ENCODE results near the gene NRBP1. TPM values are rescaled to one million over a fixed set of nuclear protein-coding genes. Genes with fewer than 3 reads are reported as not detected.

Gene NRBP1
- total and polyA plus RNA-seq, 2 of the 8 experiments (the other 6 are each of a cell fraction or from before 2014, with no cell fraction given), result 115 to 145 TPM

DNA sequence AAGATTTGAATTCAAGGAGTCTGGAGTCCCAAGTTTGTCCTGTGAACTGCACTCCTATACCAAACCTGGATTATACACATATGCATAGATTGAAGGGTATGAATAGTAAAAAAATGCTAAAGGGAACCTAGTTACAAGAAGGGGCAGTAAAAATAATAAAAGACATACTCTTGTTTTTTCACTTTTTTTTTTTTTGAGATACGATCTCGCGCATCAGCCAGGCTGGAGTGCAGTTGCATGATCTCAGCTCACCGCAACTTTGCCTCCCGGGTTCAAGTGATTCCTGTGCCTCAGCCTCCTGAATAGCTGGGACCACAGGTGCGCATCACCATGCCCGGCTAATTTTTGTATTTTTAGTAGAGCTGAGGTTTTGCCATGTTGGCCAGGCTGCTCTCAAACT is 36.0 kb downstream of the NRBP1 start:
- 93% methylated on average over 7 of the region's 7 CpGs; no CpG with 5 or more reads in 1 of the 2 experiments for WGBS, 2 experiments (ENCODE audit: extremely low coverage in 1 of 2, insufficient coverage in 1 of 2, insufficient read length in 1 of 2, insufficient replicate concordance in 2 of 2, low coverage in 1 of 2, low lambda C conversion rate in 2 of 2, missing lambda C conversion rate in 1 of 2)
- POLR2A ChIA-PET (ENCODE audit: partially characterized antibody), result no interaction called here
- Histone ChIP-seq H2AFZ (ENCODE audit: low read length) (no peak overlapping the region), H3K4me2 (ENCODE audit: insufficient read depth in 1 of 2, low read depth in 2 of 2, low read length in 2 of 2) (no peak overlapping the region), H3K23ac (ENCODE audit: insufficient read length) (no peak overlapping the region), H2AK5ac (ENCODE audit: low read depth, low read length) (no peak overlapping the region), H4K5ac (ENCODE audit: insufficient read length, low read depth, low read length) (no peak overlapping the region), H4K20me1 (replicated peaks in 1 of 2; ENCODE audit: control insufficient read depth in 1 of 2, insufficient read depth in 2 of 2, low read length in 2 of 2) (no peaks in the 10 kb centered on the region), H4K8ac (ENCODE audit: extremely low read depth, insufficient read depth, low read length) (no peak overlapping the region), H4K91ac (replicated peaks; ENCODE audit: insufficient read length, low read length) (no peak overlapping the region), H3K79me1 (ENCODE audit: low read depth, low read length) (no peaks in the 10 kb centered on the region; the same call in 1 of the 2 replicates), H3K56ac (replicated peaks; ENCODE audit: insufficient read length, low read depth, low read length) (no peak overlapping the region), H2BK20ac (ENCODE audit: low read length) (no peak overlapping the region), H3K79me2 (ENCODE audit: control insufficient read depth in 1 of 2, insufficient read depth in 2 of 2, low read length in 2 of 2) (no peaks in the 10 kb centered on the region), H3K23me2 (ENCODE audit: low read depth, low read length) (no peaks in the 10 kb centered on the region), H3K14ac (ENCODE audit: insufficient read length) (no peak overlapping the region), H3K36me3 (ENCODE audit: control insufficient read depth in 2 of 4, insufficient read depth in 4 of 4, low read length in 3 of 4) (no peaks in the 10 kb centered on the region), H3K9me3 (ENCODE audit: insufficient read depth in 2 of 2, low read depth in 1 of 2, low read length in 1 of 2) (no peaks in the 10 kb centered on the region), H3K4me1 (replicated peaks in 1 of 4; ENCODE audit: control insufficient read depth in 3 of 4, insufficient read depth in 4 of 4, low read length in 3 of 4) (peaks cover 0 to 4% (median 1%) of the 10 kb centered on the region in 4 experiments; a peak in 1 of 7 replicates), H2BK5ac (ENCODE audit: low read depth, low read length) (no peak overlapping the region), H3K4ac (replicated peaks; ENCODE audit: insufficient read length, low read depth, low read length) (no peak overlapping the region), H3K9ac (replicated peaks in 1 of 4; ENCODE audit: extremely low read depth in 1 of 4, low read depth in 3 of 4, low read length in 3 of 4) (no peak overlapping the region), H3K27me3 (replicated peaks in 1 of 4; ENCODE audit: control insufficient read depth in 3 of 4, extremely low read depth in 1 of 4, insufficient read depth in 3 of 4, low read length in 3 of 4) (no peaks in the 10 kb centered on the region), H2BK12ac (ENCODE audit: low read depth, low read length) (no peak overlapping the region), H3K27ac (ENCODE audit: low read depth, low read length) (no peak overlapping the region), H3K4me3 (ENCODE audit: extremely low read depth in 1 of 4, insufficient read depth in 2 of 4, low read depth in 3 of 4, low read length in 4 of 4) (no peak overlapping the region), H2BK120ac (replicated peaks; ENCODE audit: low read depth, low read length) (no peak overlapping the region), H3K18ac (ENCODE audit: extremely low read depth, low read length) (no peak overlapping the region), H2BK15ac (ENCODE audit: low read length) (no peak overlapping the region)
- no peak for DNase-seq (ENCODE audit: low read depth in 1 of 2, low spot score in 2 of 2)
- CTCF ChIA-PET (ENCODE audit: partially characterized antibody), result interaction anchor here (1.1 kb wide), 1 partner anchor 220 kb away, joined by 3 read pairs; no protein-coding TSS in a partner anchor
- FAIRE-seq, result no peak
- TF ChIP-seq BRCA1 (IDR thresholded peaks at IDR 0.05; ENCODE audit: low read depth, low read length) (no peak), HDAC6 (IDR thresholded peaks at IDR 0.05; ENCODE audit: low read depth, low read length) (no peak), NANOG (IDR thresholded peaks at IDR 0.05; ENCODE audit: insufficient read depth, low read depth, low read length, poor library complexity, severe bottlenecking) (no peak), CHD1 (IDR thresholded peaks at IDR 0.05; ENCODE audit: low read depth, low read length) (no peak), CBX8 (IDR thresholded peaks at IDR 0.05; ENCODE audit: borderline replicate concordance, low read depth, low read length) (no peak), SUZ12 (IDR thresholded peaks at IDR 0.05; ENCODE audit: low read length) (no peak), FOSL1 (IDR thresholded peaks at IDR 0.05; ENCODE audit: insufficient read depth, low read depth, low read length) (no peak), GABPA (IDR thresholded peaks at IDR 0.05; ENCODE audit: borderline replicate concordance, insufficient read depth, low read length) (no peak), KDM5A (IDR thresholded peaks at IDR 0.05; ENCODE audit: low read length) (no peak), RAD21 (IDR thresholded peaks at IDR 0.05 in 1 of 2, conservative IDR thresholded peaks at IDR 0.05 in 1 of 2; ENCODE audit: low read depth in 2 of 2, low read length in 2 of 2) (no peak), TAF1 (IDR thresholded peaks at IDR 0.05; ENCODE audit: low read depth, low read length) (no peak), POLR2A (IDR thresholded peaks at IDR 0.05; ENCODE audit: control extremely low read depth in 1 of 2, low read depth in 2 of 2, low read length in 2 of 2) (no peak), YY1 (IDR thresholded peaks at IDR 0.05; ENCODE audit: low read depth, low read length) (no peak), SRF (IDR thresholded peaks at IDR 0.05; ENCODE audit: low read depth, low read length) (no peak), SIRT6 (IDR thresholded peaks at IDR 0.05; ENCODE audit: low read length) (no peak), BACH1 (IDR thresholded peaks at IDR 0.05; ENCODE audit: low read length) (no peak)

Measured in H1 (cell line).